ENCODE results near the gene GPRC5D.

DNA sequence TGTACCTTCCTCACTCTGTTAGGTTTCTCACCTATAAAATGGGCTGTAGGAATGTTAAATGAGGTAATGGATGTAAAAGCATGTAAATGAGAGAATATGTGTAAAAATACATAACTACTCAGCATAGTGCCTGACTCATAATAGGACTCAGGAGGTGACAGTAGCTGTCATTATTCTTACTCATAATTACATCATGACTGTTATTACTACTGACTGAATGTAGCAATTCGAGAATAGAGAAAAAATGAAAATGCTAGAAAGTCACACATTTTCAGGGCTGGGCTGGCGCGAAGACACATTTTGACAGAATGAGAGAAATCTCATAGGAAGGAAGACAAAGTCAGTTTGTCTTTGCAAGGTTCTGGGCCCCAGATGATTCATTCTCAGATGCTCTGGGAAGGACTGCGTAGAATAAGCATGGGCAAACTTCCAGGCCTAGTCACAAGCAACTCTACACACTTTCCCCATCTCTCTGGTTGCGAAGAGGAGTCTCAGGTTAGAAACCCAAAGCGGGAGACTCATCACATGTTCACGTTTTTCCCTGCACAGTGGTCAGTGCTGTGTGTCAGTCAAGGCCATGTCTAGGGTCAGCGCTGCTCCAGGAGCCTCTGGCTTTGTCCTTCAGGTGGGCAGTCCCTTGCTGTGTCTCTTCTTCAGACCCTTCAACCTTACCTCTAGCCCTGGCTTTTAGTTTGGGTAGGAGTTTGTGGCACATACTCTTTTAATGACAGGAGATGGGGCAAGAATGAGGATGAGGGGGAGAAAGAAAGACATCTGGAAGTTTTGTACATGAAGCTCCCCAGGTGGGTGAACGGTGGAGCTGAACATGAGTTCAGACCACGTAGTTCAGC lies 52.2 kb downstream of the GPRC5D start:
- TF ChIP-seq, protein P1, sequence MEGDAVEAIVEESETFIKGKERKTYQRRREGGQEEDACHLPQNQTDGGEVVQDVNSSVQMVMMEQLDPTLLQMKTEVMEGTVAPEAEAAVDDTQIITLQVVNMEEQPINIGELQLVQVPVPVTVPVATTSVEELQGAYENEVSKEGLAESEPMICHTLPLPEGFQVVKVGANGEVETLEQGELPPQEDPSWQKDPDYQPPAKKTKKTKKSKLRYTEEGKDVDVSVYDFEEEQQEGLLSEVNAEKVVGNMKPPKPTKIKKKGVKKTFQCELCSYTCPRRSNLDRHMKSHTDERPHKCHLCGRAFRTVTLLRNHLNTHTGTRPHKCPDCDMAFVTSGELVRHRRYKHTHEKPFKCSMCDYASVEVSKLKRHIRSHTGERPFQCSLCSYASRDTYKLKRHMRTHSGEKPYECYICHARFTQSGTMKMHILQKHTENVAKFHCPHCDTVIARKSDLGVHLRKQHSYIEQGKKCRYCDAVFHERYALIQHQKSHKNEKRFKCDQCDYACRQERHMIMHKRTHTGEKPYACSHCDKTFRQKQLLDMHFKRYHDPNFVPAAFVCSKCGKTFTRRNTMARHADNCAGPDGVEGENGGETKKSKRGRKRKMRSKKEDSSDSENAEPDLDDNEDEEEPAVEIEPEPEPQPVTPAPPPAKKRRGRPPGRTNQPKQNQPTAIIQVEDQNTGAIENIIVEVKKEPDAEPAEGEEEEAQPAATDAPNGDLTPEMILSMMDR (IDR thresholded peaks at IDR 0.05) = no peak
- no peak for TF ChIP-seq POLR2A (IDR thresholded peaks at IDR 0.05)

Data from Peyer's patch (tissue), 4 donors.